Uterus (tissue), 4 donors: ENCODE data around the gene TMX4. TPM values are rescaled to one million over a fixed set of nuclear protein-coding genes. Genes with fewer than 3 reads are reported as not detected.

Experiments used
- DNase-seq, 2 donors: peaks; one replicate each; pipeline ENCODE4 v3.0.0-alpha.2; 2019 to 2020
- H3K27ac ChIP-seq, 2 donors: fragments of 200-600 bp; sonication (generic); 1 replicate in 1 of 2; 2 replicates in 1 of 2; pipeline ENCODE4 v1.5.1; 2016 to 2018
- H3K27me3 ChIP-seq, 2 donors: fragments of 200-600 bp; sonication (generic); one replicate each; pipeline ENCODE4 v1.5.1; 2018 to 2019; ENCODE audit warnings: control low read depth in 1 of 2
- H3K36me3 ChIP-seq, 2 donors: fragments of 200-600 bp; sonication (generic); one replicate each; pipeline ENCODE4 v1.5.1; 2019; ENCODE audit warnings: control low read depth in 1 of 2
- H3K4me1 ChIP-seq, 2 donors: fragments of 200-600 bp; sonication (generic); one replicate each; pipeline ENCODE4 v1.5.1; 2018 to 2019; ENCODE audit warnings: control low read depth in 1 of 2
- H3K4me3 ChIP-seq, 2 donors: fragments of 200-600 bp; sonication (generic); 1 replicate in 1 of 2; 2 replicates in 1 of 2; pipeline ENCODE4 v1.5.1; 2018 to 2019; ENCODE audit warnings: mild to moderate bottlenecking in 1 of 2
- H3K9me3 ChIP-seq, 2 donors: fragments of 200-600 bp; sonication (generic); one replicate each; pipeline ENCODE4 v1.5.1; 2019; ENCODE audit warnings: control low read depth in 1 of 2
- CTCF ChIP-seq, 4 experiments: fragments of 200-600 bp in 2 of 4; fragments of 450-650 bp in 2 of 4; sonication (generic) in 2 of 4; IDR thresholded peaks; one replicate each; pipeline ENCODE4 v1.5.1; 2016 to 2019; ENCODE audit warnings: antibody characterized with exemption in 4 of 4, mild to moderate bottlenecking in 2 of 4, moderate library complexity in 1 of 4
- POLR2A ChIP-seq, 2 donors: fragments of 450-650 bp; IDR thresholded peaks; one replicate each; pipeline ENCODE4 v1.6.1; 2016; ENCODE audit warnings: antibody characterized with exemption in 2 of 2, mild to moderate bottlenecking in 1 of 2, moderate library complexity in 1 of 2
- intact Hi-C: fragments of 100-400 bp; cut with DNase I; formaldehyde crosslinking; loops from one replicate; pipeline ENCODE4 v1.15.1; 2023; ENCODE audit warnings: low total_unique reads
- total RNA-seq, 4 donors: library from RNA; depleted of rRNA in 3 of 4; stranded (reverse); fragments of >200 nt in 3 of 4; gene quantifications; one replicate each; pipeline versions ENCODE4 v1.1.0 to v1.2.4, GENCODE V29; 2014 to 2023
- donor health status: DM: yes; HTN: yes; CAD: no.

Gene TMX4
- total RNA-seq, 4 donors from 2014 or later: 36.1 to 104 (median 64.9) TPM

GRCh38 chr20:7994809-7995208 lies 24.8 kb downstream of the TMX4 start:
- H3K36me3 ChIP-seq: no peaks in the 10 kb centered on the region

DNA sequence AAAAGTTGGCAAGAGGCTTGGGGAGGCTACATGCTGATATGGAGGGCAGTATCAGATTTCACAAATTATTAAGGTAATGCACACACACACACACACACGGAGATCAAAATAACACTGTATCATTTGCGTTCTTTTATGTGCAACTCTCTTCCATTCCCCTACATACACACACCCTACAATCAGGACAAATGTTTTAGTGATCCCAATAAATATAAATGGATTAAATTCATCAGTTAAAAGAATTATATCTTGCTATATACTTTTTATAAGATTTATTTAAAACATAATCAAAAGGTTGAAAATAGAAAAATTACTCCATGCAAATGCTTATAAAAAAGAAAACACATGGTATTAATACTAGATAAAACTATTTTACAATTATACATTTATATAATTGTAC lies 25.9 kb downstream of the TMX4 start:
- Histone ChIP-seq H3K36me3 (no peaks in the 10 kb centered on the region), H3K4me1 (no peaks in the 10 kb centered on the region), H3K9me3 (peaks cover 0 to 5% of the 10 kb centered on the region in 2 donors), H3K27me3 (no peaks in the 10 kb centered on the region), H3K27ac (no peak overlapping the region), H3K4me3 (no peak overlapping the region)
- intact Hi-C loops: no loop called here
- no peak for DNase-seq
- no peak for TF ChIP-seq POLR2A (IDR thresholded peaks at IDR 0.05)

More at GRCh38 chr20:7994809-7995208, 24.8 kb downstream of the TMX4 start:
- Histone ChIP-seq H3K27me3 (no peaks in the 10 kb centered on the region), H3K4me1 (no peaks in the 10 kb centered on the region), H3K27ac (no peak overlapping the region), H3K4me3 (no peak overlapping the region), H3K9me3 (peaks cover 0 to 5% of the 10 kb centered on the region in 2 donors)
- intact Hi-C loops: no loop called here
- DNase-seq: no peak
- TF ChIP-seq POLR2A (IDR thresholded peaks at IDR 0.05) (no peak), CTCF (IDR thresholded peaks at IDR 0.05) (no peak)

DNA sequence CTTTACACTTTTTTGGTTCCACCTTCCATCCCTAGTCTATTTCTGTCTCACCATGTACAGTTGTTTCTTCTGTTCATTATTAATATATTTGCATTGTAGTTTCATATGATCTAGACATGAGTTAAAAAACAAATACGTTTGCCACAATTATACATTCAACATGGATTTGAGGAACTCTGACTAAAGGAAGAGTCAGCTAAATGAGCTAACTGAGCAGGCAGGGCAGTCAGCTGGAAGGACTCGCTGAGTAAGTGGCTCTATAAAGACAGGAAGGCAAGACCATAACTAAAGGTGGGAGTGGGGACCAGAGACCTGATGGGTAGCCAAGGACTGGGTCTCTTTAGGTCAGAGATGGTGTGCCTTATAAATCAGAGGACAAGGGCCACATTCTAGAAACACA lies 26.3 kb downstream of the TMX4 start:
- Histone ChIP-seq H3K4me1 (no peaks in the 10 kb centered on the region), H3K27me3 (no peaks in the 10 kb centered on the region), H3K9me3 (peaks cover 0 to 5% of the 10 kb centered on the region in 2 donors), H3K4me3 (no peak overlapping the region), H3K27ac (no peak overlapping the region), H3K36me3 (no peaks in the 10 kb centered on the region)
- TF ChIP-seq POLR2A (IDR thresholded peaks at IDR 0.05) (no peak), CTCF (IDR thresholded peaks at IDR 0.05) (no peak)
- DNase-seq: no peak
- intact Hi-C loops: no loop called here

- no peaks in the 10 kb centered on the region for H3K27me3 ChIP-seq
- no peaks in the 10 kb centered on the region for H3K36me3 ChIP-seq
- peaks cover 0 to 5% of the 10 kb centered on the region in 2 donors for H3K9me3 ChIP-seq
- TF ChIP-seq POLR2A (IDR thresholded peaks at IDR 0.05): no peak
- TF ChIP-seq CTCF (IDR thresholded peaks at IDR 0.05): no peak
- H3K4me3 ChIP-seq: no peak overlapping the region
- intact Hi-C loops: no loop called here
- H3K27ac ChIP-seq: no peak overlapping the region
- DNase-seq: no peak
- H3K4me1 ChIP-seq: no peaks in the 10 kb centered on the region
Observed at GRCh38 chr20:7990385-7990784, 29.2 kb downstream of the TMX4 start.

DNA sequence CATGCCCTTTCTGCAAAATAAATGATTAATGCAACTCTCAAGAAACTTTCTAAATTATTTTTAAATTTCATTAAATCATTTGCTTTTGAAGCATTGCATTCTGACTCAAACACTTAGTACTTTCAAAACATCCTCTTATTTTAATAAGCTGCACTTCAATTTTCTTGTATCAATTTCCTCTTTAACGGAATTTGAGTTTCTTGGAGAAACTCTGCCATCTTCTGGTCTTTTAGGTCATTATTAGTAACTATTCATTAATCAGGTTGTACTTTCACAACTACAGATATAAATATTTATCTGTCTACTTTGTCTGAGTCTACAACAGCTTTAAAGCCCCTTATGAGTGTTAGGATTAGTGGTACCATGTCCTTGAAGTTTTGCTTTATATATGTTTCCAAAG lies 30.2 kb downstream of the TMX4 start:
- no peak overlapping the region for H3K4me3 ChIP-seq
- H3K27me3 ChIP-seq: no peaks in the 10 kb centered on the region
- no peaks in the 10 kb centered on the region for H3K4me1 ChIP-seq
- peaks cover 0 to 2% of the 10 kb centered on the region in 2 donors for H3K9me3 ChIP-seq
- TF ChIP-seq CTCF (IDR thresholded peaks at IDR 0.05) (no peak), POLR2A (IDR thresholded peaks at IDR 0.05) (no peak)
- intact Hi-C loops: no loop called here
- H3K27ac ChIP-seq: no peak overlapping the region
- no peak for DNase-seq
- no peaks in the 10 kb centered on the region for H3K36me3 ChIP-seq

GRCh38 chr20:7985916-7986315 lies 33.6 kb downstream of the TMX4 start:
- intact Hi-C loops: no loop called here
- H3K27me3 ChIP-seq: no peaks in the 10 kb centered on the region
- TF ChIP-seq POLR2A (IDR thresholded peaks at IDR 0.05) (no peak), CTCF (IDR thresholded peaks at IDR 0.05) (no peak)
- no peaks in the 10 kb centered on the region for H3K4me1 ChIP-seq
- H3K36me3 ChIP-seq: no peaks in the 10 kb centered on the region
- no peaks in the 10 kb centered on the region for H3K9me3 ChIP-seq
- H3K27ac ChIP-seq: no peak overlapping the region
- DNase-seq: no peak
- no peak overlapping the region for H3K4me3 ChIP-seq
